Astrocyte (in vitro differentiated cells and primary cell): ENCODE data around the gene CDC42EP4. TPM values are rescaled to one million over a fixed set of nuclear protein-coding genes. Genes with fewer than 3 reads are reported as not detected.

Source experiments
- DNase-seq: peaks from one replicate; pipeline ENCODE4 v3.0.0-alpha.2; 2010; ENCODE audit warnings: low read depth
- FAIRE-seq: peaks from 2 replicates; lab custom pipeline; 2011; peaks lifted over from hg19 to GRCh38; lab: Jason Lieb, UNC
- H2AFZ ChIP-seq: 2 replicates; pipeline ENCODE4 v1.6.0; 2012; ENCODE audit warnings: low read depth, low read length, inconsistent platforms
- H3K27ac ChIP-seq: 2 replicates; pipeline ENCODE4 v1.5.1; 2011; ENCODE audit warnings: low read depth, low read length, inconsistent platforms
- H3K27me3 ChIP-seq: 2 replicates; pipeline ENCODE4 v1.6.0; 2011; ENCODE audit warnings: low read length, inconsistent platforms; ENCODE audit not compliant: insufficient read depth
- H3K36me3 ChIP-seq: 2 replicates; pipeline ENCODE4 v1.5.1; 2011; ENCODE audit warnings: low read length, inconsistent platforms; ENCODE audit not compliant: insufficient read depth
- H3K4me1 ChIP-seq: 2 replicates; pipeline ENCODE4 v1.5.1; 2011; ENCODE audit warnings: low read length, inconsistent platforms; ENCODE audit not compliant: insufficient read depth
- H3K4me2 ChIP-seq: 2 replicates; pipeline ENCODE4 v1.6.0; 2012; ENCODE audit warnings: low read length, inconsistent platforms
- H3K4me3 ChIP-seq: 2 replicates; pipeline ENCODE4 v1.5.1; 2011; ENCODE audit warnings: low read depth, mild to moderate bottlenecking, low read length, inconsistent platforms; ENCODE audit not compliant: insufficient read depth
- H3K79me2 ChIP-seq: 2 replicates; pipeline ENCODE4 v1.6.0; 2012; ENCODE audit warnings: mild to moderate bottlenecking, low read length, inconsistent platforms; ENCODE audit not compliant: insufficient read depth
- H3K9ac ChIP-seq: 2 replicates; pipeline ENCODE4 v1.6.0; 2012; ENCODE audit warnings: mild to moderate bottlenecking, low read length, inconsistent platforms
- H3K9me3 ChIP-seq: 2 replicates; pipeline ENCODE4 v1.5.1; 2012; ENCODE audit warnings: low read depth, mild to moderate bottlenecking, low read length, inconsistent platforms; ENCODE audit not compliant: insufficient read depth
- H4K20me1 ChIP-seq: 2 replicates; pipeline ENCODE4 v1.6.0; 2012; ENCODE audit warnings: low read length, inconsistent platforms; ENCODE audit not compliant: insufficient read depth
- H3K27ac Mint-ChIP-seq: one replicate; pipeline ENCODE4 v1.8.0; 2021; ENCODE audit warnings: mild to moderate bottlenecking, mixed read lengths; ENCODE audit not compliant: unreplicated experiment
- H3K27me3 Mint-ChIP-seq: one replicate; pipeline ENCODE4 v1.8.0; 2021; ENCODE audit warnings: low read depth, mixed read lengths; ENCODE audit not compliant: unreplicated experiment
- H3K36me3 Mint-ChIP-seq: one replicate; pipeline ENCODE4 v1.8.0; 2021; ENCODE audit warnings: low read depth, mixed read lengths; ENCODE audit not compliant: unreplicated experiment
- H3K4me1 Mint-ChIP-seq: one replicate; pipeline ENCODE4 v1.8.0; 2021; ENCODE audit warnings: low read depth, mixed read lengths; ENCODE audit not compliant: unreplicated experiment
- H3K4me3 Mint-ChIP-seq: one replicate; pipeline ENCODE4 v1.8.0; 2021; ENCODE audit warnings: mild to moderate bottlenecking, moderate library complexity, mixed read lengths; ENCODE audit not compliant: unreplicated experiment
- H3K9me3 Mint-ChIP-seq: one replicate; pipeline ENCODE4 v1.8.0; 2021; ENCODE audit warnings: mild to moderate bottlenecking, mixed read lengths; ENCODE audit not compliant: unreplicated experiment
- CTCF ChIP-seq: IDR thresholded peaks from 2 replicates; pipeline ENCODE4 v1.5.1; 2011; ENCODE audit warnings: low read depth, mild to moderate bottlenecking, inconsistent platforms, low read length, moderate library complexity; ENCODE audit not compliant: insufficient read depth
- EZH2 ChIP-seq: IDR thresholded peaks from 2 replicates; pipeline ENCODE4 v1.6.1; 2012; ENCODE audit warnings: mild to moderate bottlenecking, low read length, inconsistent platforms; ENCODE audit not compliant: insufficient read depth
- total RNA-seq: library from RNA; stranded (reverse); gene quantifications from 2 replicates; pipeline ENCODE4 v1.2.1, GENCODE V29; 2021

Gene CDC42EP4
- total RNA-seq, 1 donor from 2014 or later: 15.8 TPM

- Mint-ChIP-seq H3K36me3 (no peaks in the 10 kb centered on the region), H3K4me3 (no peak overlapping the region), H3K27me3 (peaks cover 2% of the 10 kb centered on the region), H3K9me3 (no peaks in the 10 kb centered on the region), H3K27ac (no peak overlapping the region), H3K4me1 (peaks cover 24% of the 10 kb centered on the region)
- Histone ChIP-seq H2AFZ (no peak overlapping the region), H3K4me3 (no peak overlapping the region), H3K4me1 (peaks cover 57% of the 10 kb centered on the region), H3K36me3 (no peaks in the 10 kb centered on the region), H3K9me3 (no peaks in the 10 kb centered on the region), H3K27ac (peak overlapping the region; percentile 31), H4K20me1 (peaks cover 26% of the 10 kb centered on the region), H3K27me3 (no peaks in the 10 kb centered on the region), H3K4me2 (peak overlapping the region; percentile 81), H3K79me2 (peaks cover 72% of the 10 kb centered on the region), H3K9ac (peak overlapping the region; percentile 32)
- FAIRE-seq (no peak), DNase-seq (peak; percentile 80)
- TF ChIP-seq EZH2: no peak
- TF ChIP-seq CTCF: no peak
These were observed 3.6 kb downstream of the CDC42EP4 start for GRCh38 chr17:73308017-73308823.

GRCh38 chr17:73307130-73307529, 4.7 kb downstream of the CDC42EP4 start:
- no peak overlapping the region for H3K4me3 Mint-ChIP-seq
- no peak overlapping the region for H3K27ac Mint-ChIP-seq
- no peaks in the 10 kb centered on the region for H3K27me3 Mint-ChIP-seq
- peaks cover 79% of the 10 kb centered on the region for H3K79me2 ChIP-seq
- no peaks in the 10 kb centered on the region for H3K9me3 Mint-ChIP-seq
- peaks cover 32% of the 10 kb centered on the region for H4K20me1 ChIP-seq
- peaks cover 58% of the 10 kb centered on the region for H3K4me1 ChIP-seq
- no peaks in the 10 kb centered on the region for H3K36me3 ChIP-seq
- no peaks in the 10 kb centered on the region for H3K27me3 ChIP-seq
- no peak overlapping the region for H3K9ac ChIP-seq
- H3K4me3 ChIP-seq: no peak overlapping the region
- no peak overlapping the region for H2AFZ ChIP-seq
- no peak overlapping the region for H3K27ac ChIP-seq
- no peak for FAIRE-seq
- no peak for TF ChIP-seq CTCF
- no peak for TF ChIP-seq EZH2
- no peaks in the 10 kb centered on the region for H3K36me3 Mint-ChIP-seq
- no peaks in the 10 kb centered on the region for H3K9me3 ChIP-seq
- peaks cover 24% of the 10 kb centered on the region for H3K4me1 Mint-ChIP-seq
- DNase-seq: no peak
- peak overlapping the region; percentile 0 for H3K4me2 ChIP-seq
